GM11168 (cell line): ENCODE results near the gene ARMC9.

ENCODE experiments used
- in situ Hi-C: fragments of 300-500 bp; cut with MboI; formaldehyde crosslinking; loops from one replicate; pipeline ENCODE4 v1.12.0; 2022; ENCODE audit warnings: low sequenced_read_pairs; ENCODE audit not compliant: unreplicated experiment

Gene ARMC9

GRCh38 chr2:231391981-231392380 is 193.6 kb downstream of the ARMC9 start:
- in situ Hi-C loops: no loop called here

- in situ Hi-C loops: no loop called here
Measured at GRCh38 chr2:231392431-231393148, 194.2 kb downstream of the ARMC9 start.

GRCh38 chr2:231393149-231394131 is 195.0 kb downstream of the ARMC9 start:
- in situ Hi-C loops: no loop called here

GRCh38 chr2:231394211-231395141 is 196.0 kb downstream of the ARMC9 start:
- in situ Hi-C loops: no loop called here

GRCh38 chr2:231395188-231396057 is 197.0 kb downstream of the ARMC9 start, which contains the start of gene B3GNT7:
Gene B3GNT7 (plus strand): TSS chr2:231395710. CDS start chr2:231395804, 94 bp downstream.
- in situ Hi-C loops: no loop called here

- in situ Hi-C loops: no loop called here
Measured at GRCh38 chr2:231396058-231396821, 197.8 kb downstream of the ARMC9 start.

- in situ Hi-C loops: no loop called here
Measured at GRCh38 chr2:231397011-231397927, 198.8 kb downstream of the ARMC9 start.

- in situ Hi-C loops: no loop called here
Measured at GRCh38 chr2:231397928-231398294, 199.5 kb downstream of the ARMC9 start.

- in situ Hi-C loops: no loop called here
Measured at GRCh38 chr2:231398585-231398984, 200.2 kb downstream of the ARMC9 start.

- in situ Hi-C loops: no loop called here
Measured at GRCh38 chr2:231399046-231399852, 200.8 kb downstream of the ARMC9 start.

- in situ Hi-C loops: loop anchor here (5.0 to 10.0 kb wide), 2 partner anchors 98 to 175 kb away; no protein-coding TSS in a partner anchor
Measured at GRCh38 chr2:231399853-231400680, 201.6 kb downstream of the ARMC9 start.

GRCh38 chr2:231400681-231401080 is 202.2 kb downstream of the ARMC9 start:
- in situ Hi-C loops: loop anchor here (5.0 to 10.0 kb wide), 2 partner anchors 98 to 176 kb away; no protein-coding TSS in a partner anchor

GRCh38 chr2:231401101-231401500 is 202.7 kb downstream of the ARMC9 start:
- in situ Hi-C loops: loop anchor here (5.0 to 10.0 kb wide), 2 partner anchors 99 to 176 kb away; no protein-coding TSS in a partner anchor

- in situ Hi-C loops: loop anchor here (5.0 to 10.0 kb wide), 2 partner anchors 101 to 179 kb away; no protein-coding TSS in a partner anchor
Measured at GRCh38 chr2:231403421-231404182, 205.2 kb downstream of the ARMC9 start.

GRCh38 chr2:231404183-231404578 is 205.8 kb downstream of the ARMC9 start:
- in situ Hi-C loops: loop anchor here (5.0 to 10.0 kb wide), 2 partner anchors 102 to 179 kb away; no protein-coding TSS in a partner anchor
